ENCODE results near the gene UBB.

UBB gene

DNA sequence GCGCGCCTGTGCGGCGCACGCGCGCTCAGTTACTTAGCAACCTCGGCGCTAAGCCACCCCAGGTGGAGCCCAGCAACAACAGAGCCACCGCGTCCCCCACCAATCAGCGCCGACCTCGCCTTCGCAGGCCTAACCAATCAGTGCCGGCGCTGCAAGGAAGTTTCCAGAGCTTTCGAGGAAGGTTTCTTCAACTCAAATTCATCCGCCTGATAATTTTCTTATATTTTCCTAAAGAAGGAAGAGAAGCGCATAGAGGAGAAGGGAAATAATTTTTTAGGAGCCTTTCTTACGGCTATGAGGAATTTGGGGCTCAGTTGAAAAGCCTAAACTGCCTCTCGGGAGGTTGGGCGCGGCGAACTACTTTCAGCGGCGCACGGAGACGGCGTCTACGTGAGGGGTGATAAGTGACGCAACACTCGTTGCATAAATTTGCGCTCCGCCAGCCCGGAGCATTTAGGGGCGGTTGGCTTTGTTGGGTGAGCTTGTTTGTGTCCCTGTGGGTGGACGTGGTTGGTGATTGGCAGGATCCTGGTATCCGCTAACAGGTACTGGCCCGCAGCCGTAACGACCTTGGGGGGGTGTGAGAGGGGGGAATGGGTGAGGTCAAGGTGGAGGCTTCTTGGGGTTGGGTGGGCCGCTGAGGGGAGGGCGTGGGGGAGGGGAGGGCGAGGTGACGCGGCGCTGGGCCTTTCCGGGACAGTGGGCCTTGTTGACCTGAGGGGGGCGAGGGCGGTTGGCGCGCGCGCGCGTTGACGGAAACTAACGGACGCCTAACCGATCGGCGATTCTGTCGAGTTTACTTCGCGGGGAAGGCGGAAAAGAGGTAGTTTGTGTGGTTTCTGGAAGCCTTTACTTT, at the start of gene UBB:
TSS of gene UBB (plus strand) at position 452 of the 856 bp plus-strand sequence. CDS start 817 bp downstream, outside the sequence.
- intact Hi-C loops (cut with DNase I) = loop anchor here (2.0 kb wide), 1 partner anchor 58 kb away; no protein-coding TSS in a partner anchor
- DNase-seq = peak; percentile 91 to 99 (median 94)

DNA sequence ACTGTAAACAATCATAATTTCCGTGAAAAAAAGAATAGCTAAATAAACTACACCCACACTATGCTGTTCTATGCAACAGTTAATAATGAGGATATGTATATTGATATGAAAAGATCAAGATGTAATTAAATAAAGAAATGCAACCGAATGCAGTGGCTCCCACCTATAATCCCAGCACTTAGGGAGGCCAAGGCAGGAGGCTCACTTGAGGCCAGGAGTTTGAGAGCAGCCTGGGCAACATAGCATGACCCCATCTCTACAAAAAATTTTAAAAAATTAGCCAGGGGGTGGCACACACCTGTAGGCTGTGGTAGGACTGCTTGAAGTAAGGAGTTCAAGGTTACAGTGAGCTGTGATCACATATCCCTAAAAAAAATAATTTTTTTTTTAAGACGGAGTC, 42.5 kb upstream of the UBB start:
- intact Hi-C loops (cut with DNase I) = no loop called here
- no peak for DNase-seq

DNA sequence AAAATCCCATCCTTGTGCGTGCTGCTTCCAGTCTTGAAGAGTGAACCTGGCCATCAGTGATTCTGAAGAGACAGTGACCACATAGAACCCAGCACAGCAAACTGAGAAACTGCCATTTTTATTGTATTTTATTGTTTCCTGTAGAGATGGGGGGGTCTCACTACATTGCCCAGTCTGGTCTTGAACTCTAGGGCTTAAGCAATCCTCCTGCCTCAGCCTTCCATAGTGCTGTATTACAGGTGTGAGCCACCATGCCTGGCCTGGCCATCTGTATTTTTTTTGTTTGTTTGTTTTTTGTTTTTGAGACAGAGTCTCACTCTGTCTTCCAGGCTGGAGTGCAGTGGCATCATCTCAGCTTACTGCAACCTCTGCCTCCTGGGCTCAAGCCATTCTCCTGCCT, 41.5 kb upstream of the UBB start:
- intact Hi-C loops (cut with DNase I) = no loop called here
- no peak for DNase-seq

DNA sequence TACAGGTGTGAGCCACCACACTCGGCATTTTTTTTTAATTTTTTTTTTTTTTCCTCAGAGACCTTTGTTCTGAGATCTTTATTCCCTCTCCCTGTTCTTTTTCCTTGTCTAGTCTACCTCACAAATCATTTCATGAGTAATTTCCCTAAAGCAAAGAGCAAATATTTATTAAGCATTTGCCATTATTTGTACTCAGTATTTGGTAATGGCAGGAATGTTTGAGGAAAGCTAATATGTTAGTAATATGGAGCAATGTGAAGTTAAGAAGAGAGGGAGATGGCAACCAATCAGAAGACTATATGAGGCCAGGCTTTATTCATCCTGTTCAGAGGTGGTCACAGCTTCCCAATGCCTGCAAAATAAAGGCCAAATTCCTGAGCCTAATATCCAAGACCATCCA, 40.9 kb upstream of the UBB start:
- no peak for DNase-seq

DNA sequence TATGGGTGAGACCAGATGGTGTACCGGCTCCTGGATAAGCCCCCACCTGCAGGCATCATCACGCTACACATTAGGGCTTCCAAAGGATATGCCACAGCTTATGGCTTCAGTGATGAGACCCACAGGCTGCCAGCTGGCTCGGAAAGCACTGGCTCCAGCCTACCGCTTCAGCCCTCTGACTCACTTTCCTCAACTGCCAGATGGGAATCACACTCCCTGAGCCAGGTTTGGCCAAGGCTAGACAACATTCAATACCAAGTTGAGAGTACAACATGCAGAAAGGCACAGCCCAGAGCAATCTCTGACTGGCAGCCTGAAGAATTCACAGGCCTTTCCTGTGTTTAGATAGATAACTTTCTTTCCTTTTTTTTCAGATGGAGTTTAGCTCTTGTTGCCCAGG, 37.9 kb upstream of the UBB start:
- intact Hi-C loops (cut with DNase I) = no loop called here
- peak in 8 of 10 donors; percentile 32 to 93 (median 64) for DNase-seq

More for the DNA sequence above, 40.9 kb upstream of the UBB start:
- intact Hi-C loops (cut with DNase I) = no loop called here

DNA sequence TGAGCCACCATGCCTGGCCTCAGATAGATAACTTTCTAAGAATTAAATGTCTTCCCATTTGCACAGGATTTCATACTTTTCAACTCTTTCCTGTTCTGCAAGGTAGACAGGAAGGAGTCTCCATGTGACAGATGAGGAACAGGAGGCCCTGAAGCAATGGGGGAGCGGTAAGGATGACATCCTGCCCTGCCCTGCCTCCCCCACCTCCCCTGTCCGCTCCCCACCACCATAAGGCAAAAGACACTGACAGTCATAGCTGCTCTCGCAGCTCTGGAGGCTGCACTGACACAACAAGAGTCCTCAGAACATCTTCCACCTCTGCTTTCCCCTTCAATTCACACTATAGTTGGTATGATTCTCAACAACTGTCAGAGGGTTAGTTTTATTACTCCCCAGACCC, 37.3 kb upstream of the UBB start:
- intact Hi-C loops (cut with DNase I) = no loop called here
- DNase-seq = no peak

DNA sequence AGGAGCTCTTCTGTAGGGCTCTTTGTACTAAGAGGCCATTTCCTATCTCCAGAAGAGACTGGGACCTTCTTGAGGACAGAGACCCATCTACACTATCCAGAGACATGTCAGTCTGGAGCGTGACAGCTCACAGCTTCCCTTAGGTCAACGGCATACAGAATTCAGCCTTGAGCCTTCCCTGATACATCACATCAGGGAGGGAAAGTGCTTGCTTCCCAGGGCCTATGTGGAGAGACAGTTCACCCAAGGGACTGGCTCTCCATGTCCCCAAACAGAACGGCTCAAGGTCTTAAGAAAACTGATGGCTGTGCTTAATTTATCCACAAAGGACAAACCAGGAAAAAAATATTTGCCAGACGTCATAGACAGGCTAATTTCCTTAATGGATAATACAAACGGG, 35.3 kb upstream of the UBB start:
- no peak for DNase-seq
- intact Hi-C loops (cut with DNase I) = no loop called here

DNA sequence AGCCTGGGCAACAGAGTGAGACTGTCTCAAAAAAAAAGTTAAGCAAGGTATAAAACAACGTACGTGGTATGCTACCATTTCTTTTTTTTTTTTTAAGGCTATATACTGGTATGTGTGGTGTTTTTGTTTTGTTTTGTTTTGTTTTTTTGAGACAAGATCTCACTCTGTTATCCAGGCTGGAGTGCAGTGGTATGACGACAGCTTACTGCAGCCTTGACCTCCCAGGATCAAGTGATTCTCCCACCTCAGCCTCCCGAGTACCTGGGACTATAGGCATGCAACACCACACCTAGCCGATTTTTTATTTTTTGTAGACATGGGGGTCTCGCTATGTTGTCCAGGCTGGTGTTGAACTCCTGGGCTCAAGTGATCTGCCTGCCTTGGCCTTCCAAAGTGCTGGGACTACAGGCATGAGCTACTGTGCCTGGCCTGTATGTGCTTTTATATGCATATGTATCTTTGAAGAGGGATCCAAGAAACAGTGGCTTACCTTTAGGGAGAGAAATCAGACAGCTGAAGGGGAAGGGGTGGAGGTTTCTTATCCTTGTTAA, 34.1 kb upstream of the UBB start:
- intact Hi-C loops (cut with DNase I) = no loop called here

DNA sequence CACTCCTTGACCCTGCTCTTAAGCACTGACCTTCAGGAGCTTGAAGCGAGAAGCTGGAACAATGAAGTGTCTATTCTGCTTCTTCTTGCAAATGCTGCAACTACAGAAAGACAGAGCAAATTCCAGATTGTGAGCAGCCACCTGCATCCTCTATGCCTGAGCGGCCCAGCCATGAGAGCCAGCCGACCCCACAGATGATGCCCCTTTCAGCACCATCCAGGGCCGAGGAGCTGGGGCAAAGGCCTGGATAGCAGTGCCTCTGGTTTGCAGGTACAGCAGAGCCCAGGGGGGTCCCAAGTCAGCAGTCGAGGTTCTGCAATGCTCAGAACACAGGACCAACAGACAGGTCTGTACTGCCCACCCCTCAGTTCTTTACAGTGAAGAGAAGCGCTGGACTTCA, 32.3 kb upstream of the UBB start:
- DNase-seq = no peak
- intact Hi-C loops (cut with DNase I) = no loop called here

More for the DNA sequence above, 34.1 kb upstream of the UBB start:
- DNase-seq = no peak

DNA sequence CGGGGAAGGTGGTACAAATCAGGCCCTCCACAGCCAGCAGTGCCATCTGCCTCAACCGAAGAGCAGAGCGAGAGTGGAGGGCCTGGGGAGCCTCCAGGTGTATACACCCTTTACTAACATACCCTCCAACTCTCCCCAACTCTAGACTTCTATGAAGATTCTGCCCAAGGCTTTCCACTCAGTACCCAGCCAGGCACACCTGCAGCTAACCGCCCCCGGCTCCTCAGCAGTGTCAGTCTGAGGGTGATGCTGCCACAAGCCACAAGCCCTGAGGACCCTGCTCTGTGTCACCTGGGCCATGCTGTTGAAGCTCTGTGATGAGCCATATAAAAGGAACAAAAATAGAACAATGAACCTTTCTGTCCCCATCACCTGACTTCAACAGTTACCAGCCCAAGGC, 31.5 kb upstream of the UBB start:
- intact Hi-C loops (cut with DNase I) = no loop called here

DNA sequence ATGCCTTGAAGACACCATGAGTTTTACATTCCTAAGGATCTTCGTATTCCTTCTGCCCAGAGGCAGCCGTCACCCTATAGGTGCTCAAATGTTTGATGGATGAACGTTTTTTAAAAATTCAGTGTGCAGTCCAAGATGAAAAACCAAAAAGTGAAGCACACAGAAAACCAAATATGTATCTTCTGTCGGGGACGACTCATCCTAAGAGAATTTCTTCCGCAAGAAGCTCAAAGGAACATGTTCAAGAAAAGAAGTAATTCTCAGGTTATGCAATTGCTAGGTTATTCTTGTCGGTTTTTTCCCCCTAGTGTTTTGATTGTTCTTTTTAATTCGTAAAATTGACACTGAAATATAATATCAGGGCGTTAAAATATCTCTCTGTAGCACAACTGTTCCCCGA, 29.1 kb upstream of the UBB start:
- DNase-seq = no peak
- intact Hi-C loops (cut with DNase I) = no loop called here

More for the DNA sequence above, 31.5 kb upstream of the UBB start:
- no peak for DNase-seq

DNA sequence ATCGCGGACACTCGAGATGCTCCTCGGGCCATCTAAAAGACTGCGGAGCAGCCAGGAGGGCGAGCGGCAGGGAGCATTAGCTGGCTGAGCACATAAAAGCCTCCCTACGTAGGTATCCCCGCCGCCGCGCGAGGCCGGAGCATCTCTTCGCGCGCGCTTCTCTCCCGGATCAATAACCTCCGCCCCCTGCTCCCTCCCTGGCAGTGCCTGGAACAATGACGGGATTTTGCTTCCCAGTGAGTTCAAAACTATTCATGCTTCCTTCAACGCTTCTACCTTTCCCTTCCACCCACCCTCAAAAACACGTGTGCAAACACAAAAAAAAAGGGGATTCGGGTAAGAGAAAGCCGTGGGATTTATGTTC, 28.6 kb upstream of the UBB start:
- peak; percentile 23 to 93 (median 51) for DNase-seq
- intact Hi-C loops (cut with DNase I) = no loop called here

DNA sequence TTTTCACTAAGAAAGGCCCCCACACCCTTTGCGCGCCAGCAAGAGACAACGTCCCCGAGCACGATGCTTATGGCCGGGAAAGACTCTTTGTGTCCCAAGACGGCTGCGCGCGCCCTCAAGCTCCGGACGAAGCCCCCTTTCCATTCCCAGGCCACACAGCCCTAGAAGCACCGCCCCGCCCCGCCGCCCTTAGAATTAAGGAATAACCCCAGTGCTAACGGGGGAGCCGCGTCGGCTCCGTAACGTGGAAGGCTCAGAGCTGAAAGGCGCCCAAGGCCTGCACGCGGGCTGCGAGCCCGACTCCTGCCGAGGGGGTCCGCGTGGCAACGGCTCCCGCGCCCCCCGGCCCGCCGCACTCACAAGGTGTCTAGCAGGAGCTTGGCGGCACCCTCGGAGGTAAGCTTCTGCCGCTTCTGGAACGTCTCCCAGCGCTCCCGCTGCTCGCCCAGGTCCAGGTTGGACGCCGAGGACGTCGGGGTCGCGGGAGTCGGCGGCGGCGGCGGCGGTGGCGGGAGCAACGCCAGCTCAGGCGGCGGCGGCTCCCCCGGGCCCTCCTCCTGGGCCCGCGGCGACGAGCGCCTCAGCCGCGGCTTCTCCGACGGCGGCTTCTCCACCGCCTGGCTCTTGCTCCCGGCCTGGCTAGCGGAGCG, 28.1 kb upstream of the UBB start:
- intact Hi-C loops (cut with DNase I) = no loop called here
- DNase-seq = peak in 9 of 10 donors; percentile 13 to 87 (median 34)

DNA sequence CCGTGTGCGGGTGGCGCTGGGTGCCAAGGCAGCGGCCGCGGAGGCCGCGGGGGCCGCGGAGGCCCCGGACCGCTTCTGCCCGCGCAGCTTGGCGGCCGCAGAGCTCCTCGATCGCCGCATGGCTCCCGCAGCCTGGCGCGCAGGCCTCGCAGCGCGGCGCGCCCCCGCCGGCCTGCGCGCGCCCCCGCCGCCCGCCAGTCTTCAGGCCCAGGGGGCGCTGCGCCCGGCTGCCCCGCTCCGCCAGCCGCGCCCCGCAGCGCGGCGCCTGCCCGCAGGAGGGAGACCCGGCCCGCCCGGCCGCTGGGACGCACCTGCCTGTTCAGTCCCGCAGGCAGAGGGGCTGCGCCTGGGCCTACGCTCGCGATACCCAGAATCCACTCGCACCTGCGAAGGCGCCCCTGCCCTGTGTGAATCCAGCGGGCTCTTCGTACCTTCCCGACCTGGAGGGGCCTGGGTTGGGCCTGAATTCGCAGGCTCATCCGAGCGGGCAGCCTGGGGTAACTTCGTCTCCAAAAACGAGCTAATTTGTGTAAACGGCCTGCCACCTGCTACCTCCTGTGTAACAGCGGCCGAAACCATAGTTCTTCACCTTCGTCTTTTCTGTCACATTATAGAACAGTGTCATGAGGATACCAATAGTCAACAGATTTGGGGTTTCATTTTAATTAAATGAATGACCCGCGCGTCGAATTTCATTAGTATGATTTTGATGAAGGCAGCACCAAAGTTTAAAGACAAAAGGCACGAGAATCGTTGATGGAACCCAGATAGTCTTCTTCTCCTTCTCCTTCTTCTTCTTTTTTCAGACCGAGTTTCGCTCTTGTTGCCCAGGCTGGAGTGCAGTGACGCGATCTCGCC, 27.3 kb upstream of the UBB start, which contains the start of gene CENPV:
TSS of gene CENPV (minus strand) at position 153 of the 858 bp plus-strand sequence. CDS start at position 120, 33 bp downstream.
- intact Hi-C loops (cut with DNase I) = no loop called here
- peak in 8 of 10 donors; percentile 11 to 90 (median 32) for DNase-seq

DNA sequence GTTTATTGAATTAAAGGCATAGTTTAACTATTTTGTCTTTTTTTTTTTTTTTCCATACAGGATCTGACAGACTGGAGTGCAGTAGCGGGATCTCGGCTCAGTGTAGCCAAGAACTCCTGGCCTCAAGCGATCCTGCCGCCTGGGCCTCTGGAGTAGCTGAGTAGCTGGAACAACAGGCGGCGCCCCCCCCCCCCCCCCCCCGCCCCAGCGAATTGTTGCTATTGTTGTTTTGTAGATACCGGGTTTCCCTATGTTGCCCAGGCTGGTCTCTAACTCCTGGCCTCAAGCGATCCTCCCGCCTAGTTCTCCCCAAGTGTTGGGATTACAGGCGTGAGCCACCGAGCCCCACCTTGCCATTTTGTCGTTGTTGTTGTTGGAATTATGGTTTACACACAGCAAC, 26.3 kb upstream of the UBB start:
- intact Hi-C loops (cut with DNase I) = no loop called here
- DNase-seq = no peak

DNA sequence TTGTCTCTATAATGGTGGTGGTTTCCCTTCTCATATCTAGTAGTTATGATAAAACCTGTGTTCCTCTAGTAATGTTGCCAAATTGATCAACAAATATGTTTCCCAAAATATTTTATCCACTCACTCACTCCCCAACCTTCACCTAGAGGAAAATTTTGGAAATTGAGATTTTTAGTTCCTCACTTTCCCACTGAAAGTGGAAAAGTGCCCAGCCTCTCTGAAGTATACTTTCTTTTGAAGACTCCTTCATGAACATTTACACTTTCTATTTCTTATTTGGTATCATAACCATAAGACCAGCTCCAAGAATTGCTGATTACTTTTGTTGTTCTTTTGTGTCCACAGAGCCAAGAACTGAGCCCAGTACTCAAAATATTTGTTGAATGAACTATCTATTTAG, 22.5 kb upstream of the UBB start:
- DNase-seq = no peak
- intact Hi-C loops (cut with DNase I) = no loop called here

DNA sequence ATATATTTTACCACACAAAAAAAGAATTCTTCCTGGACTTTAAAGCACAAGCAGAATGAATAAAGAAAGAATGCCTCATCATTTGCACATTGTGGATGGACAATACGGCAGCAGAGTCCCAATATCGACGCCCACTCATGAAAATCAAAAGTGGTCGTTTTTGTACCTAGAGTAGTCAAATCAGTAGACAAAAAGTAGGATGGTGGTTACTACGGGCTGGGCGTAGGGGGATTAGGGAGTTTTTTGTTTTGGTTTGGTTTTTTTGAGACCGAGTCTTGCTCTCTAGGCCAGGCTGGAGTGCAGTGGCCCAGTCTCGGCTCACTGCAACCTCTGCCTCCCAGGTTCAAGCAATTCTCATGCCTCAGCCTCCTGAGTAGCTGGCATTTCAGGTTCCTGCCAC, 19.0 kb upstream of the UBB start:
- no peak for DNase-seq
- intact Hi-C loops (cut with DNase I) = loop anchor here (5.0 kb wide), 1 partner anchor 75 kb away; no protein-coding TSS in a partner anchor

DNA sequence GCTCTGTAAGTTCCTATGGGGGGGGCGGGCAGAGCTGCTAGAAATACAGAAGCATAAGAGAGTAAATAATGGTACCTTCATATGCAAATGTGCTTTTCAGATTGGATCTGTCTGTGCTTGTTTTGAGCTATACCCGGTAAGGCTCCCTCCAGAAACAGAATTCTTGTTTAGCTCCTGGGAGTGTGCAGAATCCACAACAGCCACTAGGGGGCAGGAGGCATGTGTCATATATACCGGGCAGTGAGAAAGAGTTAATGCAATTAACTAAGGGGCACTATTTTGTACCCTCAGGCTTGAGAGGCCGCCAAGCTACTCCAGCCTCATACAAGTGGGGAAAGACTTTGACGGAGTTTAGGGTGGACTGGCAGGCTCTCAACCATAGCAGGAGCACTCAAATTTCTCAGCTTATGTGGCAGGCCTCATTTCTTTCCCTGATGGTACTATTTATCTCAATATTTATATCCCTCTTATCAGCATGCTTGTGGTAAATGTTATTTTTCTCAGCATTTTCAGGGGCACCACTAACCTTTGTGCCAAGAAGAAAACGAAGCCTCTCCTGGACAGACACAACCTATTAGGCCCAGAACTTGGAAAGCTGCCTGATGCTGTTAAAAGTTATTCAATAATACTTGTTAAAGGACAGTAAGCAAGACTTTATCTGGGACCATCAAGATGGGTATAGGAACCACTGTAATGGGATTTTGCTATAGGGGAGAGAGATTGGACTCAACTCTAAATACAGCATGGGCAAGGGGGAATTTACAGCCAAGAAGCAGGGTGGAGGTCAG, 16.9 kb upstream of the UBB start:
- intact Hi-C loops (cut with DNase I) = loop anchor here (1.0 to 5.0 kb wide), 2 partner anchors 73 to 157 kb away; no protein-coding TSS in a partner anchor
- DNase-seq = peak; percentile 50 to 96 (median 82)

DNA sequence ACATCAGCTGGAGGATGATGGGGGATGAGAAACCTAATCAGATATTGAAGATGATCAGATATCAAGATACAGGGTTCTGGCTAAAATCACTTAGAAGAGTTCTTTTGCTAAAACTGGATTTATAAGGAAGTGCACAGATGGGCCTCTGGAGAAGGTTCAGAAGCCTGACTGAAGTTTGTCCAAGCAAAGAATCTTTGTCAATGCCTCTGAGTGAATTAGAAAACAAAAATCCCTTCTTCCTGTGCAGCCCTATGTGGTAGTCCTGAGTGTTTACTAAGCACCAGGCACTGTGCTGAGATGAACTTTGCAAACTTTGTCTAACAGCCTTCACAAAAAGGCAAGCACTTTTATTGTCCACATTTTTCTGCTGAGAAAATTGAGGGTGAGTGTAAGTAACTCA, 16.3 kb upstream of the UBB start:
- intact Hi-C loops (cut with DNase I) = loop anchor here (1.0 to 5.0 kb wide), 2 partner anchors 73 to 157 kb away; no protein-coding TSS in a partner anchor
- DNase-seq = no peak

All from posterior cingulate gyrus (tissue), 11 donors.